Activated CD4-positive, alpha-beta T cell treated with anti-CD3 and anti-CD28 coated beads for 1 hour (primary cell): ENCODE data around the gene TRAPPC1.
"Not testable (repeated sequence)": the region's sequence is repeated elsewhere in the genome, so short reads cannot be mapped to it uniquely, and the experiment has no call there.

Experiments
- DNase-seq: peaks from one replicate; pipeline ENCODE4 v3.0.0-alpha.2; 2020

The TRAPPC1 gene

GRCh38 chr17:7931709-7932482 is at the start of gene TRAPPC1, which contains the start of gene CNTROB:
Gene TRAPPC1 (minus strand): TSS chr17:7931946. CDS start chr17:7931829, 117 bp downstream.
Gene CNTROB (plus strand): TSS chr17:7932206. CDS start chr17:7933080, 874 bp downstream.
- peak; percentile 99 for DNase-seq

DNA sequence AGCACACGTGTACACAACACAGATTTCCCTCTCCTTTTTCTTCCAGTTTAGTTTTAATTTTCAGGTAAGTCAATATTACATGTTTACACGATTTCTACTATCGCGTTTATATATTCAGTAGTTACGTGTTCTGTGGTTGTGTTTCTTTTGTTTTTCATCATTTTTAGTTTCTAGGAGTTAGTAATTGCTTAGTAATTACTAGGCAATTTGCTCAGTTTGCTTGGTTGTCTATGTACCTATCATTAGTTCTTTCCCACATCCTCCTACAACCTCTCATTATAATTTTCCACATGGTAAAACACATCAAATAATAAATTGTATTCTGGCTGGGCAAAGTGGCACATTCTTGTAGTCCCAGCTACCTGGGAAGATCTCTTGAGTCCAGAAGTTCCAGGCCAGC is 46.1 kb upstream of the TRAPPC1 start:
- DNase-seq: no peak

DNA sequence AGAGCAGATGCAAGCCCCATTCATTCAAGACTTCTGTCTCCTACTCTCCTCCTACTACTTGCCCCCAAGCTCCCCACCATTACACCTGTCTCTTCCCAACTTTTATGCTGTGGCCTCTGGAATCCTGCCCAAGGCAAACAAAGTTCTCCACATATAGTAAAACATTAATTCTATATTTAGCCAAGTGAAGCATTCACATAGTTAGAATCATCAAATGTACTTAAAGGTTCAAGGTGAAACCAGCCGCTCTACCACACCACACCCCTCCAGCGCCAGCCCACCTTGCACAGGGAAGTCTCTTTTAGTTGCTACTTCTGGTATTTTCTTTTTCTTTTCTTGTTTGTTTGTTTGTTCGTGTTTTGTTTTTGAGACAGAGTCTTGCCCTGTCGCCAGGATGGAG is 45.3 kb upstream of the TRAPPC1 start:
- no peak for DNase-seq

- no peak for DNase-seq
These were observed 42.9 kb upstream of the TRAPPC1 start for GRCh38 chr17:7974638-7975131.

DNA sequence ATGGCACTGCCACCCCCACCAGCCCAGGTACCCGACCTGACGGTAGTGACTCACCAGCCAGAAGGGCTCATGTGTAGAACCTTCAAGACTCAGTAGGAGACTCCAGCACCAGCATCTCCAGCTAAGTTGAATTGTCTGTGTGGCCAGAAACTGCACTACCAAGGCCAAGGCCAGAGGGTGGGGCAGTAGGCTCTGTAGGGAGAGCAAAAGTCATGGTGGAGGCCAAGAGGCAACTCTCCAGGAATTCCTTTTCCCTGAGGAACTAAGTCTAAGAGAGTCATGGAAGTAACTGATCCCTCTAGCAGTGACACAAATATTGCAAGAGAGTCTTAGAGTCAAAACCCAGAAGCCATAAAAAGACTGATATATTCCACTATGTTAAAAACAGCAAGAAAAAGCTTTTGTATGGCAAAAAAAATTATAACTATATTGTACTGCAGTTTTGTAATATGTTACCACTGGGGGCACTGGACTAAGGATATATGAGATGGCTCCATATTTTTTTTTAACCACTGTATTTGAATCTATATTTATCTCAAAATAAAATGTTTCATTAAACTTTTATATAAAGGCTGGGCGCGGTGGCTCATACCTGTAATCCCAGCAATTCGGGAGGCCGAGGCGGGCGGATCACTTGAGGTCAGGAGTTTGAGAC is 40.5 kb upstream of the TRAPPC1 start:
- no peak for DNase-seq

GRCh38 chr17:7971651-7972050 is 39.9 kb upstream of the TRAPPC1 start:
- DNase-seq: no peak

- DNase-seq: no peak
These were observed 37.7 kb upstream of the TRAPPC1 start for GRCh38 chr17:7969433-7969832.

- no peak for DNase-seq
These were observed 36.0 kb upstream of the TRAPPC1 start for GRCh38 chr17:7967751-7968150.

DNA sequence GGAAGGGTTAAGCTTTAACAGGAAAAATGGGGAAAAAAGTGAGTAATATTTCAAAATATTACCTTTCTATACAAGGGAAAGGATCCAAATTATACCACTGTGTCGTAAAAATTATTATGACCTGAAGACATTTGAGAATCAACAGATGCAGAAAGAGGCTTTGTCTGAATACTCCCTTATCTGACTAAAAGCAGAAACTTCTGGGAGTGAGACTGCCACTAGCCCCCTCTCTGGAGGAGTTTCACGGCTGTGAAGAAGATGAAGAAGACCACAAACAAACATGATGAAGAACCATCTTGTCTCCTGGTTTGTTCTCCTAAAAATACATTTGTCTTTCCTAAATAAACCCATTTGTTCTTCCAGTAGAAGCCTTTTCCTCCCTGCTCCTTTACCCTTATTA is 29.7 kb upstream of the TRAPPC1 start:
- no peak for DNase-seq

DNA sequence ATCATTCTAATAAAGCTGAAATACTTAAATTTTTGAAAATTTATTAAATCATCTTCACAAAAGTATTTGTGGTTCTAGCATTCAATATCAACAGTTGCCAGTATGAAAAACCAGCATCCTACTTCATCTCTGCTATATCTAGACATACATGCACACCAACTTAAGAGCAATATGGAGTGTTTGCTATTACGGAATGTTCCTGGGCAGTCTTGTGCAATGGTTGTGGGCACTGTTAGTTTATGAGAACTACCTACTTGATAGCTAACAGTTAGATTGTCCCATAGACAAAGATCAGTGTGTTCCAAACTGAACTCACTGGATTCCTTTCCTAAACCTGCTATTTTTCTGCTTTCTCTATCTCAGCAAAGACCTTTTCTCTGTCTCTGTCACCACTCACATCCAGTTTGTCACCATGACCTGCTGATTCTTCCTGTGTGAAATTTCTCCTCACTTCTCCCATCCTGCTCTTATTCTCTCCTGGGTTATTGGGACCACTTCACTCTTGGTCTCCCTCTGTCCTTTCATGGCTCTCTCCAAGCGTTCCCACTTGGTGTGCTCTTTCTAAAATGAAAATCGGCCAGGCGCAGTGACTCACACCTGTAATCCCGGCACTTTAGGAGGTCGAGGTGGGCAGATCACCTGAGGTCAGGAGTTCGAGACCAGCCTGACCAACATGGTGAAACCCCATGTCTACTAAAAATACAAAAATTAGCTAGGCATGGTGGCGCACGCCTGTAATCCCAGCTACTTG is 27.9 kb upstream of the TRAPPC1 start:
- DNase-seq: no peak

GRCh38 chr17:7956228-7956965 is 24.7 kb upstream of the TRAPPC1 start:
- no peak for DNase-seq

GRCh38 chr17:7955414-7956227 is 23.9 kb upstream of the TRAPPC1 start:
- DNase-seq: no peak

DNA sequence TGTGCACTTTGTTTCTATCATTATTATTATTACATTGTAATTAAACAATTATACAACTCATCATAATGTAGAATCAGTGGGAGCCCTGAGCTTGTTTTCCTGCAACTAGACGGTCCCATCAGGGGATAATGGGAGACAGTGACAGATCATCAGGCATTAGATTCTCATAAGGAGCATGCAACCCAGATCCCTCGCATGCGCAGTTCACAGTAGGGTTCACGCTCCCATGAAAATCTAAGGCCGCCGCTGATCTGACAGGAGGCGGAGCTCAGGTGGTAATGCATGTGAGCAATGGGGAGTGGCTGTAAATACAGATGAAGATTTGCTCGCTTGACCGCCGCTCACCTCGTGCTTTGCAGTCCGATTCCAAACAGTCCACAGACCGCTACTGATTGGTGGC is 21.5 kb upstream of the TRAPPC1 start:
- DNase-seq: not testable (repeated sequence)

DNA sequence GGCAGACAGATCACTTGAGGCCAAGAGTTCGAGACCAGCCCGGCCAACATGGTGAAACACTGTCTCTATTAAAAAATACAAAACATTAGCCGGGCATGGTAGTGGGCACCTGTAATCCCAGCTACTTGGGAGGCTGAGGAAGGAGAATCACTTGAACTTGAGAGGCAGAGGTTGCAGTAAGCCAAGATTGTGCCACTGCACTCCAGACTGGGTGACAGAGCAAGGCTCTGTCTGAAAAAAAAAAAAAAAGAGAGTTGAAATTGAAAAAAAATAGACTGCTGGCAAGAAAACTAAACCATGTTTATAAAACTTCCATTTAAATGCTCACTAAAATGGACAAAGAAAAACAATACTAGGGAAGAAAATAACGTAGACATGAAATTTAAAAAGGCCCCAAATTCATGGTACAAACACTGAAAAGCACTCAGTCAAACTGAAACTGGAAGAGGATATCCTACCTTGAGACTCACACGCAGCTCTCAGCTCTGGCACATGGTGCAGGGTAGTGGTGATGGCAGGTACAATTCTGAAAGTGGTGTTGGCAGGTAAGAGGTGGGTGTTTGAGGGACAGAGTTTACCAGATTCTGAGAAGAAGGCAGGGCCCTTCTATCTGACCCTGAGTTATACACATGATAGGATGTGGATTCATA is 19.5 kb upstream of the TRAPPC1 start:
- no peak for DNase-seq

- DNase-seq: no peak
These were observed 18.8 kb upstream of the TRAPPC1 start for GRCh38 chr17:7950578-7950977.

DNA sequence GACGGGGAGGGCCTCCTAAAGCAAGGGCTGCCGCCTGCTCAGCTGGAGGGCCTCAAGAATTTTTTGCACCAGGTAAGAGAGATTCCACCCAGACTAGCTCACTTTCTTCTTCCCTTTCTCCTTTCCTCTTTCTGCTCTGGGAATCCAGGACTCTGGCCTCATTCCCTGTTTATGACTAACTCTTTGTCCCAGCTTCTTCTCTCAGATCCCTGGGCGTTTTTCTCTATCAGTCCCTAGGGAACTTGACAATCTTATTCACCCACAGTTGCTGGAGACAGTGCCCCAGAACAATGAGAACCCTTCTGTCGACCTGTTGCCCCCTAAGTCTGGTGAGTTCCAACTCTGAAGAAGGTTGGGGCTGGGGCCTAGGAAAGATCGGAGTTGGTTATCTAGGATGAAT is 15.9 kb upstream of the TRAPPC1 start:
- DNase-seq: no peak

GRCh38 chr17:7946441-7946840 is 14.7 kb upstream of the TRAPPC1 start:
- no peak for DNase-seq

- no peak for DNase-seq
These were observed 13.9 kb upstream of the TRAPPC1 start for GRCh38 chr17:7945651-7946050.

GRCh38 chr17:7944326-7944725 is 12.6 kb upstream of the TRAPPC1 start:
- DNase-seq: no peak

DNA sequence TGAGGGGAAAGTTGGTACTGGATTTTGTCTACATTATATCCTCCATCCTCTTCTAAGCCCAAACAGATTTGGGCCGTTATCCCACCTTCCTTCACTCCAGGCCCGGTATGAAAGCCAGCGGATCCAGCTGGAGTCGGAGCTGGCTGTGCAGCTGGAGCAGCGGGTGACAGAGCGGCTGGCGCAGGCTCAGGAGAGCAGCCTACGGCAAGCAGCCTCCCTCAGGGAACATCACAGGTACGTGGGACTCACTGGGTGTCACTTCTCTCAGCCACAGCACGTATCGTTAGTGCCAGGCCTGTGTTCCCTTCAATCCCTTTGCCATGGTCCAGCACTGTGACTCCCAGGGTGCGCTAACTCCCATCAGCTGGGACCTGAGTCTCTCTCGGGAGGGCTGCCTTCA is 11.5 kb upstream of the TRAPPC1 start:
- no peak for DNase-seq

DNA sequence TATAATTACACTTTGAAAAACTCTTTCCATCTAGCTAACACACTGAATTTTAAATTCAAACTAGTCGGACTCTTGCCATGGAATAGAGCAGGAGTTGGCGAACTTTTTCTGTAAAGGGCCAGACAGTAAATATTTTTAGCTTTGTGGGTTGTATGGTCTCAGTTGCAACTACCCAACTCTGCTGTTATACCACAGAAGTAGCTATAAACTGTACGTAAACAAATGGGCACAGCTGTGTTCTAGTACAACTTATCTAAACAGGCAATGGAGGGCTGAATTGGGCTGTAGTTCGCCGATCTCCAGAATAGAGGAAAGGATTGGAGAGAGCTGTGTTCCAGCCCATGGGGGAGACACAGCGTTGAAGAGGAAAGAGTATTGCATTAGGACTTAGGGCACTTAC is 9.0 kb upstream of the TRAPPC1 start:
- DNase-seq: no peak
